NCI-H2081 treated with DMSO at 0.1 percent for 48 hours (cell line): Measurements from ENCODE around the gene CHPF2.
A peak's percentile ranks its signal among the peaks of the same experiment; 100 is the strongest.

Experiments used
- DNase-seq: peaks from one replicate; lab custom pipeline; 2025; lab: John Stamatoyannopoulos, UW

CHPF2 gene

GRCh38 chr7:151232091-151232916 lies at the start of gene CHPF2:
Gene CHPF2 (plus strand): TSS chr7:151232483. CDS start chr7:151234012, 1,529 bp downstream.
- peak; percentile 71 for DNase-seq

- no peak for DNase-seq
These were observed 46.3 kb upstream of the CHPF2 start for GRCh38 chr7:151185762-151186639.

DNA sequence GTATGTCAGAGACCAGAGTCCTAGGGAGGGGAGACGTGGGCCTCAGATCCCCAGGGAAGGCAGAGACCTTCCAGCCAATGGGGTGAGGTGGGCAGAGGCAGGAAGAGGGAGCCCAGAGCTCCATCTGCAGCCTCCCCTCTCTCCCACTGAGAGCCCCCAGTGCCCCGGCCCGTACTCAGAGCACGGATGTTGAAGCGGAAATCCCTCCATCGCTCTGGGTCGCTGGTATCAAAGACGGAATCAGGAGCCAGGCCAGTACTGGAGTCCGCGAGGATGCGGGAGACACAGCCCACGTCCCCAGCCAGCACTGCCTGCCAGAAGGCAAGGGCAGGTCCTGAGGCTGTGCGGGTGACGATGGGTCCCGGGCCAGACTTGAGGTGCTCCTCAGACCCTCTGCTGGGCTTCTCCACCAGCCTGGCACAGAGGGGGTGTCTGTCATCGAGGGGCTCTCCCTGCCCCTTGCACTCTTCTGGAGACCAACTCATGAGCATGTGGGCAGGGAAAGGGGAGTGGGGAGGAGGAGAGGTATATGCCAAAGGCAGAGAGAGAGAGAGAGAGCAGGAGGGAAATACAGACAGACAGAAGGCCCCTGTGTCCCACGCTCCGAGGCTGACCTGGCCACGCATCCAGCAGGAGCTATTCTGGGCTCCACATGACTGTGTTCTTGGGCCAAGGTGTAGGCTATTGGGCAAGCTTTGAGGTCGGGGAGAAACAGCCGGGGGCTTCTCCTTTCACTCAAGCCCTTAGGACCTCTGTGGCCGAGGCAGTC lies 45.5 kb upstream of the CHPF2 start, which contains the start of gene ASB10:
Gene ASB10 (minus strand): TSS at position 611 of the 769 bp plus-strand sequence. CDS start 120 bp downstream, at position 491.
- DNase-seq, result no peak

DNA sequence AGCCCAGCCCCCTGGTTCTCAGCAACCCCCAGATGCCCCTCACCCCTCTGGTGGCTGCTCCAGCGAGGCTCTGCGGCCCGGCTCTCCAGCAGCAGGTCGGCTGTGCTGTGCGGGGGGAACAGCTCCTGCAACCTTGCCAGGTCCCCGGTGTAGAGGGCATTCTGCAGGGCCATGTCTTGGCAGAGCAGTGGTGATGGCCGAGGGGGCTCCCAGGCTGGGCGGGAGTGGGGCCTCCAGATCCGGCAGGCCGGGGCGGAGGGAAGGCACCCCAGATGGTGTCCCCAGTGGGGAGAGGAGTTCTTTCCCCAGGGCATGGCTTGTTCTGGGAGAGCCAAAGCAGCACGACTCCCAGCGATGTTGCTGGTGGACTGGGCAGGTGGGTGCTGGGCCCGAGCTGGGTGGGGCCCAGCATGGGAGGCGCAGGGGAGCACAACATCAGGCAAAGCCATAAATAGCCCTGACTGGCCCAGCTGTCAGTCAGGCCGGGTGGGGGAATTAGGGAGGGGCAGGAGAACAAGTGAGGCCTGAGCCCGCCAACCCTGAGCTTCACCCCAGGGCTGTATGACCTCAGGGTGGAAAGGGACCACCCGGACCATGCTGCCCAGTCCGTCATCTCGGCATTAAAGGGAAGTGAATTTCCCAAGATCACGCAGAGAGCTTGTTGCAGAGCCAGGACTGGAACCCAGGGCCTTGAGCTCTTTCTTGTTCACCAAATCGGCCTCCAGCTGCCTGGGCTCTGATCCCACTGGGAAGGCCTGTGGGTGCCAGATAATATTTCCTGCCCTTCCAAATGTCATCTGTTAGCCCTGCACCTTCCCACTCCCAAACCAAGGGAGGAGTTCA lies 44.7 kb upstream of the CHPF2 start:
- no peak for DNase-seq

DNA sequence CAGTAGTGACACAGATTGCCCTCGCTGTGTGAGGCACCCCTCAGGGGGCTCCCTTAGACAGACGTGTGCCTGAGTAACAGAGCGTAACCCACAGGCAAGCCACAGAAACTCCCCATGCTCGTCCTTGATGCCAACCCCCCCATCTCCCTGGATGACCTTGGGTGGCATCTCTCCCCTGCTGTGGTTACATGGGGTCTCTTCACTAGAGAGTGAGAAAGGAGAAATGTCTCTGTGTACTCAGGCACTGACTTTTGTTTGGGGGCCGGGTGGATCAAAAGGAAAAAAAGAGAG lies 44.1 kb upstream of the CHPF2 start:
- no peak for DNase-seq

DNA sequence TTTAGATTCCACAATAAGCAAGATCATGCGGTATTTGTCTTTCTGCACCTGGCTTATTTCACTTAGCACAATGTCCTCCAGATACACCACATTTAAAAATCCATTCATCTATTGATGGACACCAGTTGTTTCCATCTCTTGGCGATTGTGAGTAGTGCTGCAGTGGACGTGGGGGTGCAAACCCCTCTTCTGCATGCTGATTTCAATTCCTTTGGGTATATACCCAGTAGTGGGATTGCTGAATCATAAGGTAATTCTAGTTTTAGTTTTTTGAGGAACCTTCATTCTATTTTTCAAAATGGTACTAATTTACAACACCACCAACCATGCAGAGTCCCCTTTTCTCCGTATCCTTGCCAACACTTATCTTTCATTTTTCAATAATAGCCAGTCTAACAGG lies 43.2 kb upstream of the CHPF2 start:
- no peak for DNase-seq

DNA sequence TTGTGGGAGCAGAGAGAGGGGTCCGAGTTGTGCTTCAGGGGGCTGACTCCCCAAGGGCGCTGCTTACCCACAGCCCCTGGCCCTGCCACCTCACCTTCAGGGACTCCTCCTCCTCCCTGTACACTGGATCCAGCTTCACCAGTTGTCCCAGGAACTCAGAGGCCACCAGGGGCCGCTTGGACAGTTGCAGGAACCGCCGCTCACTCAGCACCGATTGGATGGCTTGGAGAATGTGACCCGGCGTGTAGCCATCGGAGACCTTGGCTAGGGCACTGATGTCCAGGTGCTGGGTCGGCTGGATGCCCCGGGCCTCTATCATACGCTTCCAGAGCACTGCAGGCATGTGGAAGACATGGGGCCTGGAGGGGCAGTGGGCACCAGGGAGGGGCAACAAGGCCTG lies 40.7 kb upstream of the CHPF2 start:
- DNase-seq, result no peak

DNA sequence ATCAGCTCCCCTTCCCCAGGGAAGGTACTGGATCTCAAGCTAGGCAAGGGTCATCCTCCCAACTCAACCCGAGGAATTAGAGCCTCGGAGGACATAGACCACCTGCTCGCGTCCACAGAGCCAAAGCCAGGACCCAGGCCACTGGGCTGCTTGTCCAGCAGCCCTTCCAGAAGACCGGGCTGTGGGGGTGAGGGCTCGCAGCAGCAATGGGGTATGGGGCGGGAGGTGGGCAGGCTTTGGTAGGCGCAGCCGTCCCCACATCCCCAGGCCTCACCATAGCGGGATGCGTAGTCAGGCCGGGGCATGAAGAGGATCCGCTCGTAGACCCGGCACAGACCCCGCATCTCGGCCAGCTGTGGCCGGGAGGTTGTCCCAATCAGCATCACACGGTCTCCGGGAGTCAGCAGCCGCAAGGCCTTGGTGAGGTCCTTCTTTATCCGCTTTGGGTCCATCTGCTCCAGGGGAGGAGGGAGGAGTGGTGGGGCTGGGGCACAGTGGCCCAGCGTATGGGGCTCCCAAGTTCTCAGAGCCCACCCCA lies 40.2 kb upstream of the CHPF2 start:
- DNase-seq, result no peak

GRCh38 chr7:151193203-151193978 lies 38.9 kb upstream of the CHPF2 start:
- DNase-seq, result no peak

DNA sequence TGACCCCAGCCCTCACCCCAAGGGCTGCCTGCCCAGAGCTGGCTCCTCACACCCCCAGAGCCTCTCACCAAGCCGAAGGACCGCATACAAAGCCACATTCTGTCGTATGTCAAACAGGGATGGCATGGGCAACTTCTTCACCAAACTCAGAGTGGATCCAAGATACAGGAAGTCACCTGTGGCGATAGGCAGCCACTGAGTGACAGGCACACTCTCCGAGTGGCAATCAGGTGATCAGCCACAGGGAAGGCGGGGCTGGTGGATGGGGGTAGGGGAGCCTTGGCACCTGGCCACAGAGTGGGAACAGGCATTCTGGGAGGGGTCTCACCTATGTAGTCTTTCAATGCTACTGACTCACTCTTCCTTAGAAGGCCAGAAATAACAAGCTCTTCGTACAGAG lies 38.1 kb upstream of the CHPF2 start:
- no peak for DNase-seq

DNA sequence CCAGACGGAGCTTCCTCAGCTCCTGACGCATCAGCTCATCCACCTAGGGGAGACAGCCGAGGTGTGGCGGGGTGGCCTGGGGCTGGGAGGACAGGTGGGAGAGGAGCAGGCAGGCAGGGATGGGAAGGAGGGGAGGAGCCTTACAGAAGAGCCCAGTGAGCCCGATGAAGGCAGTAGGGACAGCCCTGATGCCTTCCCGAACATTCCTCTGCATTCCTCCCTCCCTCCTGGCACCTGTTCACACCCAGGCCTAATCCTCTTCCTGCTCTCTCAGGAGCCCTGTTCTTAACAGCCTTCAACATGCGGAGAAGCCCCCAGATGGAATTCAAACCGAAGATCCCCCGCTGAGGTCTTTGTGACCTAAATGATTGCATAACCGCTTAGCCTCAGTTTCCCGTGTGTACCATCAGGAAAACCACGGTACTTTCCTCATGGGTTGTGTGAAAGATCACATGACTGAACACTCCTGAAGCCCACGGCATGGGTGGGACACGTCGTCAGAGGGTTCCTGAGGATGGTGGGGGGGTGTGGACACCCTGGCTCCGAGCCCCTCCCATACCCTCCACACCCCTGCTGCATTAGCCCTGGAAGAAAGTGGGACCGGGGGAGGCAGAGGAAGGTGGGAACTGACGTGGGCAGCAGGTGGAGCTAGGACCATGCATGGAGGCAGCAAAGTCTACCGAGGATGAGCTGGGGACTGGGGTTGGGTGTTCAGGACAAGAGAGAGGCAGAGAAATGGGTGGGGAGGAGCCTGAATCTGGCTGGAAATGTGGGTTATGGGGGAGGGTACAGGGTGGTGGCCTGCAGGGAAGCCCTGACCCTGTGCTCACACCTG lies 36.5 kb upstream of the CHPF2 start:
- no peak for DNase-seq

GRCh38 chr7:151197932-151198331 lies 34.4 kb upstream of the CHPF2 start:
- DNase-seq, result no peak

GRCh38 chr7:151198945-151199848 lies 33.1 kb upstream of the CHPF2 start:
- DNase-seq, result peak; percentile 38

GRCh38 chr7:151201344-151201743 lies 30.9 kb upstream of the CHPF2 start:
- DNase-seq, result no peak

- no peak for DNase-seq
These were observed 30.5 kb upstream of the CHPF2 start for GRCh38 chr7:151201751-151202150.

- DNase-seq, result no peak
These were observed 29.4 kb upstream of the CHPF2 start for GRCh38 chr7:151202836-151203235.

DNA sequence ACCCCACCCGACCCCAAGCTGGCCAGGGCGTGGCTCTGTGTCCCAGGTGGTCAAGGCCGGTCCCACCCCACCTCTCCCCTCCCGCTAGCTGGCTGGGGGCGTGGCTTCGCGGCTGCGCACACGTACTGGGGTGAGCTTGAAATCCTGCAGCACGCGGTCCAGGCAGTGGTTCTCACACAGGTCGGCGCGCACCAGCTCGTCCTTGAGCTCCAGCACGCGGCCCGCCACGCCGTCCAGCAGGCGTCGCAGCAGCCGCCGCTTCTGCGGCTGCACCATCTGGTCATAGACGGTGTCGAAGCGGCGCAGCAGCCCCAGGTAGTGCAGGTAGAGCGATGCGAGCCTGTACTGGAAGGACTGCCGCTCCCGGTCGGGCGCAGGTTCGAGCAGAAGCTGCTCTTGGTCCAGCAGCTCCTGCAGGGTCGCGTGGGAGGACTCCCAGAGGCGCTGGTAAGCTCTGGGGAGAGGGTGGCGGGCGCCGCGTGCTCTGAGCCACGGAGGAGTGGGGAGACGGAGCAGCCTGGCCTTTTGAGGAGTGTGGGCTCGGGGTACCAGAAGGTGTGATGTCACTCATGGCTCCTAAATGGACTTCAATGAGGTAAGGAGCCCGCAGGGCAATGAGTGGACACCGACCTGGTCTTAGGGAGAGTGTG lies 27.8 kb upstream of the CHPF2 start:
- no peak for DNase-seq

DNA sequence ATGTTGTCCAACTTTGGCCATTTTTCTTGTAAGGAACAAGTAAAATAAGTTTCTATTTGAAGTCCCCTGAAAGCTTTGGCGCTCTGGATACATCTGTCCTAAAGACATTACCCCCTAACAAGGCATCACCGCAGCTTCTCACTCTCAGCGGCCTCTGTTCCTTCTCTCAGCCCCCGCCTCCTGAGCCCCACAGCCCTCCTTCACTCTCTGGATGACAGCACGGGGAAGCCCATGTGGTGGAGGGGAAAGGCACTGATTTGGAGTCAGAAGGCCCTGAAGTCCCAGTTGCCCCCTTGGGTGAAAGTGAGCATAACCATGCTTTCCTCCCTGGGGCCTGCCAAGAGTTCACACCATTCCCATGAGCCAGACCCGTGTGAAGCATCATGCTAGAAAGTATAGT lies 26.6 kb upstream of the CHPF2 start:
- DNase-seq, result no peak
